BE2C (cell line): ENCODE data around the gene NPAS3.

Source experiments
- DNase-seq: peaks from one replicate; pipeline ENCODE4 v3.0.0-alpha.2; 2020
- H3K27me3 ChIP-seq: fragments of 250-450 bp; sonication (Bioruptor Pico); 2 replicates; pipeline ENCODE4 v1.5.1; 2020; ENCODE audit warnings: mild to moderate bottlenecking
- H3K36me3 ChIP-seq: fragments of 250-450 bp; sonication (Bioruptor Pico); 2 replicates; pipeline ENCODE4 v1.5.1; 2020; ENCODE audit warnings: mild to moderate bottlenecking
- H3K4me1 ChIP-seq: fragments of 250-450 bp; sonication (Bioruptor Pico); 2 replicates; pipeline ENCODE4 v1.5.1; 2020
- H3K4me3 ChIP-seq: 2 replicates; pipeline ENCODE4 v1.5.1; 2011; ENCODE audit warnings: low read depth, low read length
- H3K9me3 ChIP-seq: fragments of 250-450 bp; sonication (Bioruptor Pico); 2 replicates; pipeline ENCODE4 v1.5.1; 2020
- TF ChIP-seq, protein P1 (sequence below): IDR thresholded peaks from 2 replicates; pipeline ENCODE4 v1.5.1; 2012; ENCODE audit warnings: mild to moderate bottlenecking, low read depth, low read length

The NPAS3 gene

DNA sequence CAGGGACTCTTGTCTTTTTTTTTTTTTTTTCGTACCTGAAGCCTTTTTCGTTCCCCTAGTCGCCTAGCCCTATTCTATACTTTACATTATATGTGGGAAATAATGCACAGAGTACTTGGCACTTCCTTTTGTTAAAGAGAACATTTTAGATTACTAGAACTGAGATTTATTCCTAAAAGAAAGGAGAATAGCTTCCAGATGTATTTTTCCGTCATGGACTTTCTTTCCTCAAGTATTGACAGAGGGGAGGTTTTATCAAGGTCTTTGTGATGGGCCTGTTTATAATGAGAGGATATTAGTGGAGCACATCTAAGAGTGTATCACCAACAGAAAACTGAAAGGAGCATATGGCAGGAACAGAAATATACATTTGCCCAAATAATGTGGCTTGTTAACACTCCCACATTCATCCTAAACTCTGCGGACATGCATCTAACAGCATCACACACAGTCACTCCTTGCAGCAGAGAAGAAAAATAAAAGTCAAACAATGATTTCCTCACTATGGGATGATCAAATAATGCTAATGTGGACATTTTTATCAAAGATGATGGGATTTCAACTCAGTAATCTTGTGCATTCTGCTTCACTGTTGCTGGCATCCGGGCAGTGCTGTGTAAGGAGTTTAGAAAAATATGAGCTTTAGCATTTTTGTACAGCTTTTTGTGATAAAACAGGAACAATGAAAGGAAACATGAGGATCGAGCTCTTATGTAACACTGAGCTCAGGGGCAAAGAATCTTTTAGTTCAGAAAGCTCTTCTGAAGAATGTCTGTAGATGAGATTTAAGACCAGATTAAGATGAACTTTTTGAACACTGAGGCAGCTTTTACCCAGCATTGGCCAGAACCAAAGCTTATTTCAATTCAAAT, 829.1 kb downstream of the NPAS3 start:
- TF ChIP-seq, protein P1, sequence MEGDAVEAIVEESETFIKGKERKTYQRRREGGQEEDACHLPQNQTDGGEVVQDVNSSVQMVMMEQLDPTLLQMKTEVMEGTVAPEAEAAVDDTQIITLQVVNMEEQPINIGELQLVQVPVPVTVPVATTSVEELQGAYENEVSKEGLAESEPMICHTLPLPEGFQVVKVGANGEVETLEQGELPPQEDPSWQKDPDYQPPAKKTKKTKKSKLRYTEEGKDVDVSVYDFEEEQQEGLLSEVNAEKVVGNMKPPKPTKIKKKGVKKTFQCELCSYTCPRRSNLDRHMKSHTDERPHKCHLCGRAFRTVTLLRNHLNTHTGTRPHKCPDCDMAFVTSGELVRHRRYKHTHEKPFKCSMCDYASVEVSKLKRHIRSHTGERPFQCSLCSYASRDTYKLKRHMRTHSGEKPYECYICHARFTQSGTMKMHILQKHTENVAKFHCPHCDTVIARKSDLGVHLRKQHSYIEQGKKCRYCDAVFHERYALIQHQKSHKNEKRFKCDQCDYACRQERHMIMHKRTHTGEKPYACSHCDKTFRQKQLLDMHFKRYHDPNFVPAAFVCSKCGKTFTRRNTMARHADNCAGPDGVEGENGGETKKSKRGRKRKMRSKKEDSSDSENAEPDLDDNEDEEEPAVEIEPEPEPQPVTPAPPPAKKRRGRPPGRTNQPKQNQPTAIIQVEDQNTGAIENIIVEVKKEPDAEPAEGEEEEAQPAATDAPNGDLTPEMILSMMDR, result no peak
- H3K4me3 ChIP-seq, result no peak overlapping the region
- peaks cover 15% of the 10 kb centered on the region for H3K4me1 ChIP-seq
- H3K9me3 ChIP-seq, result 0 out of 2 replicates have a peak, but pooled peaks cover 3% of the 10 kb centered on the region
- no peaks in the 10 kb centered on the region for H3K27me3 ChIP-seq
- H3K36me3 ChIP-seq, result no peaks in the 10 kb centered on the region
- no peak for DNase-seq

DNA sequence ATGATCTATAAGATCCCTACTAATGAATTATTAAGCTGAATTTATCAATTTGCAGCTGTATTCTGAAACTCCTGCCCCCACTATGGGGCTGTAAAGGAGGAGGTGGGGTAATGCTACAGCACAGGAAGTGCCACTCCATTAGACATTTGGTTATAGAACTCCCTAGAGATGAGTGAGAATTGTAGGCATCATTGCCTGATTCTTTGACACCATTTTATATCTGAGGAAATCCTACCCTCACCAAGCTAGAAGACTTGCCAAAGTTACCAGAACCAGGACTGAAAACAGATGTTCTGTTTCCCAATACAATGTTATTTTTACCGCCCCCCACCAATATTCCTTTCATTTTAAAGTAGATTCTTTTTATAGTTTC, 829.8 kb downstream of the NPAS3 start:
- H3K4me3 ChIP-seq, result no peak overlapping the region
- peaks cover 15% of the 10 kb centered on the region for H3K4me1 ChIP-seq
- TF ChIP-seq, protein P1, result no peak

DNA sequence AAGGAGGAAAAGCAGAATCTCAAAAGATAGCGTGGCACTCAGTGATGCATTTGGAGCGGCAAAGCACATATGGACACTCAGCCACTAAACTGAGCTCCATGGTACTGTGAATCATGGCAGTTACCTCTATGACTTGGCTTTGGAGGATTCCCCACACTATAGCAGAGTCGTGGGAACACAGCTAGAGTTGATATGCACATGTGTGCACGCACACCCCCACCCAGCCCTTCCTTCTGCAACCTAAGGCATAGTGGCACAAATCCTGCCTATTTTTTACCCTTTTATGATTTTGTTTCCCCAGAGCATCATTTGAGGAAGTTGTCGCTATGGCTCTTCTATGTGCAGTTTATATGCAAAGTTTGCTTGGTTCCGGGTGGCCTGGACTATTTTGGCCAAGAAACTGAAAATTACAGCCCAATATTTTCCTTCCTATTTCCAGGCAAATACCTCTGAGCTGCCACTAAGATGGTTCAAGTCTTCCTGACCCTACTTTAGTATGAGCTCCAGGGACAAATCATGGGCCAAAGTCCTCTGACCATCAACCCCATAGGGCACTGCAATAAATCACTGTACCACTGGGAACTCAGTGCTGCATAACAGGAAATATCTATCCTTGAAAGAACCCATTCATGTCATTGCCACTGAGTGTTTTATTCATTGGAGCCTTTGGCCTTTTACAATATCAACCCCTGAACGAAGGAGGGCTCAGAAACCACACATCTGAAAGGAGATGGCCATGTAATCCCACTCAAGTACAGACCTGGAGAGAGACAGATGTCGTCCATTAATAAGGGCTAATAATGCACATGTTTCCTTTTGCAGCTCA, 834.7 kb downstream of the NPAS3 start:
- H3K9me3 ChIP-seq, result no peaks in the 10 kb centered on the region
- no peaks in the 10 kb centered on the region for H3K36me3 ChIP-seq
- no peaks in the 10 kb centered on the region for H3K27me3 ChIP-seq
- no peak for DNase-seq
- TF ChIP-seq, protein P1, result no peak
- no peak overlapping the region for H3K4me3 ChIP-seq
- 0 out of 2 replicates have a peak, but pooled peaks cover 2% of the 10 kb centered on the region for H3K4me1 ChIP-seq

More for the DNA sequence above, 829.8 kb downstream of the NPAS3 start:
- Histone ChIP-seq H3K36me3 (no peaks in the 10 kb centered on the region), H3K9me3 (0 out of 2 replicates have a peak, but pooled peaks cover 3% of the 10 kb centered on the region), H3K27me3 (no peaks in the 10 kb centered on the region)
- no peak for DNase-seq

DNA sequence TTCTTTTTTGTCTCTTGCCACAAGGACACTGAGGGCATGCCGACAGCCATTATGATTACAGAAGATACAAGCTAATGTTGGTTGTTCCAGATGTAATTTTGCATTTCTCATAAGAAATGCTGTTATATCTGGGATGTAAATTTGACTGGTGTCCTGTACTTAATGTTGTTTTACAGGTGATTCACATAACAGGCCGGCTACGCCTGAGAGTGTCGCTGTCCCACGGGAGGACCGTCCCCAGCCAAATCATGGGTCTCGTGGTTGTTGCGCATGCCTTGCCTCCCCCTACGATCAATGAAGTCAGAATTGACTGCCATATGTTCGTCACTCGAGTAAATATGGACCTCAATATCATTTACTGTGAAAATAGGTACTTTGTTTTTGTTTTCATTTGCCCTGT, 835.5 kb downstream of the NPAS3 start:
- Histone ChIP-seq H3K9me3 (no peaks in the 10 kb centered on the region), H3K4me1 (no peaks in the 10 kb centered on the region), H3K36me3 (no peaks in the 10 kb centered on the region), H3K27me3 (no peaks in the 10 kb centered on the region), H3K4me3 (no peak overlapping the region)
- no peak for DNase-seq
- TF ChIP-seq, protein P1, result no peak

DNA sequence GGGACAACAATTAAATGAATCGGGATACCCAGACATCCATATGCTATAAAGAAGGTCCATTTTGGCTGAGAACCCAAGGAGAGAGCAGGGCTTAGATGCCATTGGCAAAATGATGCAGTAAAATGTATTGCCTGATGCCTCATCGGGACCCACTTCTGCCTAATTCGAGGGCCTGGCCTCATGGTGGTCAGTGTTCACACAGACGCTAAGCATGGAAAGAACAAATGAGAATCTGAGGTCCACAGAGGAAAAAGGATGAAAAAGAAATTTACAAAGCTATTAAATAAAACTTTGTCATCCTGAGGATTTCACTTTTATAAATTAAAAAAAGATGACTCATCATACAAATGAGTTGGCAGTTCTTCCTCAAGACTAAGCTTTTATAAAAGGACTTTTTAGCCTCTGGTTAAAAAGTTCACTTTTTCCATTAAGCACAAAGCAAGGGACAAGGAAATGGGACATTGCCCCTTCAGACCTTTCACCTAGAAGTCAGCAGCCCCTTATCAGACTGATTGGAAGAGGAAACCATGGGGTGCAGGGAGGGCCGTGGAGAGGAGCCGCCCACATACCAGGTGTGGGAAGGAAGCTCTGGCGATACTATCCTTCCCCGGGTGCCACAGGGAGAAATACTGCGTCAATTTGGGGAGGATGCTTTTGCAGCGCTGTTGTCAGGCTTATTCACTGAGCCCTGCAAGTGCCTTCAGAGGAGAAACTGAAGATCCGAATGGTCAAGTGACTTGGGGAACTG, 836.2 kb downstream of the NPAS3 start:
- no peaks in the 10 kb centered on the region for H3K27me3 ChIP-seq
- no peak overlapping the region for H3K4me3 ChIP-seq
- TF ChIP-seq, protein P1, result no peak
- no peaks in the 10 kb centered on the region for H3K36me3 ChIP-seq
- no peaks in the 10 kb centered on the region for H3K9me3 ChIP-seq
- H3K4me1 ChIP-seq, result no peaks in the 10 kb centered on the region
- DNase-seq, result no peak
